GM12878 (cell line): ENCODE measurements around the gene OXTR. TPM values are rescaled to one million over a fixed set of nuclear protein-coding genes. Genes with fewer than 3 reads are reported as not detected.

ENCODE experiments used
- ATAC-seq: fragments of 200-7000 bp; cut with Tn5 transposase; 3 replicates; pipeline ENCODE4 v1.9.1; 2020; ENCODE audit warnings: mild to moderate bottlenecking, moderate library complexity
- BruUV-seq: library from RNA; stranded (reverse); fragments of 400-500 nt; replicated peaks from 2 replicates; lab custom pipeline; 2021; lab: Mats Ljungman, UMichigan
- CTCF ChIA-PET: fragments of 300-600 bp; sonication (Branson Sonifier 250); formaldehyde crosslinking; extraction: SDS; loops from one replicate; lab custom pipeline; 2021; ENCODE audit warnings: inconsistent platforms; lab: Yijun Ruan, JAX
- POLR2A ChIA-PET: fragments of 350-600 bp; formaldehyde crosslinking; extraction: SDS; loops from one replicate; lab custom pipeline; 2021; ENCODE audit warnings: inconsistent platforms; lab: Charles Lee
- RAD21 ChIA-PET: fragments of 300-600 bp; sonication (Branson Sonifier 250); formaldehyde crosslinking; loops from one replicate; lab custom pipeline; 2023; ENCODE audit warnings: antibody characterized with exemption; ENCODE audit not compliant: unreplicated experiment; lab: Charles Lee
- SMC1A ChIA-PET: fragments of 300-600 bp; sonication (Branson Sonifier 250); formaldehyde crosslinking; loops from one replicate; lab custom pipeline; 2023; ENCODE audit not compliant: unreplicated experiment, uncharacterized antibody; lab: Charles Lee
- DNase-seq: peaks from one replicate; pipeline ENCODE4 v3.0.0-alpha.2; 2011; ENCODE audit warnings: low read depth, low spot score
- FAIRE-seq: peaks from 3 replicates; lab custom pipeline; 2011; peaks lifted over from hg19 to GRCh38; lab: Jason Lieb, UNC
- H2AFZ ChIP-seq: 2 replicates; pipeline ENCODE4 v1.6.0; 2011; ENCODE audit warnings: low read depth, low read length, control low read depth; ENCODE audit not compliant: control insufficient read depth
- H3K27ac ChIP-seq: 2 replicates; pipeline ENCODE4 v1.5.1; 2011; ENCODE audit warnings: control low read depth; ENCODE audit not compliant: control insufficient read depth, insufficient read depth
- H3K27me3 ChIP-seq, 2 experiments: replicated peaks in 1 of 2; 2 replicates each; pipeline versions ENCODE4 v1.6.0 to v1.6.1; 2011; ENCODE audit warnings: low read length in 1 of 2; ENCODE audit not compliant: control insufficient read depth in 2 of 2, insufficient read depth in 2 of 2
- H3K36me3 ChIP-seq, 2 experiments: 2 replicates each; pipeline ENCODE4 v1.5.1; 2011; ENCODE audit warnings: low read length in 1 of 2; ENCODE audit not compliant: control insufficient read depth in 2 of 2, insufficient read depth in 2 of 2
- H3K4me1 ChIP-seq: 2 replicates; pipeline ENCODE4 v1.6.1; 2011; ENCODE audit warnings: mild to moderate bottlenecking, low read length, moderate library complexity, mixed read lengths; ENCODE audit not compliant: control insufficient read depth, insufficient read depth
- H3K4me2 ChIP-seq: 2 replicates; pipeline ENCODE4 v1.6.0; 2011; ENCODE audit warnings: control low read depth; ENCODE audit not compliant: control insufficient read depth, insufficient read depth
- H3K4me3 ChIP-seq: fragments of 200-600 bp; sonication (generic); 2 replicates; pipeline ENCODE4 v1.5.1; 2016
- H3K79me2 ChIP-seq: 2 replicates; pipeline ENCODE4 v1.6.0; 2011; ENCODE audit warnings: low read length; ENCODE audit not compliant: control insufficient read depth, insufficient read depth
- H3K9ac ChIP-seq: 2 replicates; pipeline ENCODE4 v1.8.0; 2011; ENCODE audit warnings: low read length, control low read depth, mixed read lengths; ENCODE audit not compliant: control insufficient read depth, insufficient read depth
- H3K9me3 ChIP-seq: replicated peaks from 3 replicates; pipeline ENCODE4 v1.5.1; 2011; ENCODE audit warnings: mild to moderate bottlenecking, low read length; ENCODE audit not compliant: control insufficient read depth, insufficient read depth
- H4K20me1 ChIP-seq: 2 replicates; pipeline ENCODE4 v1.6.0; 2011; ENCODE audit not compliant: control insufficient read depth, insufficient read depth
- ATF7 ChIP-seq: fragments of 450-650 bp; IDR thresholded peaks from 2 replicates; pipeline ENCODE4 v1.6.1; 2016; ENCODE audit warnings: low read depth, mild to moderate bottlenecking
- BACH1 ChIP-seq: fragments of 450-650 bp; IDR thresholded peaks from 2 replicates; pipeline ENCODE4 v1.6.1; 2017; ENCODE audit warnings: mild to moderate bottlenecking, borderline replicate concordance
- CBX3 ChIP-seq: fragments of 200-600 bp; sonication (generic); IDR thresholded peaks from 2 replicates; pipeline ENCODE4 v1.6.1; 2016; ENCODE audit warnings: low read depth, borderline replicate concordance
- CHD1 ChIP-seq: IDR thresholded peaks from 2 replicates; pipeline ENCODE4 v1.6.1; 2012; ENCODE audit warnings: low read depth, low read length, improper control_type of control experiment
- CHD2 ChIP-seq: IDR thresholded peaks from 2 replicates; pipeline ENCODE4 v1.6.1; 2011; ENCODE audit warnings: low read depth, low read length, improper control_type of control experiment, borderline replicate concordance
- DPF2 ChIP-seq: fragments of 450-650 bp; IDR thresholded peaks from 2 replicates; pipeline ENCODE4 v1.6.1; 2017; ENCODE audit warnings: mild to moderate bottlenecking
- E2F4 ChIP-seq: IDR thresholded peaks from 2 replicates; pipeline ENCODE4 v1.6.1; 2012; ENCODE audit warnings: low read depth, low read length, improper control_type of control experiment
- IKZF1 ChIP-seq: fragments of 450-650 bp; conservative IDR thresholded peaks from 2 replicates; pipeline ENCODE4 v1.6.1; 2017; ENCODE audit warnings: antibody characterized with exemption, mild to moderate bottlenecking
- LARP7 ChIP-seq: fragments of 450-650 bp; IDR thresholded peaks from 2 replicates; pipeline ENCODE4 v1.6.1; 2017; ENCODE audit warnings: mild to moderate bottlenecking
- MAX ChIP-seq: IDR thresholded peaks from 2 replicates; pipeline ENCODE4 v1.6.1; 2012; ENCODE audit warnings: low read depth, low read length, improper control_type of control experiment
- MXI1 ChIP-seq: fragments of 150-350 bp; IDR thresholded peaks from 2 replicates; pipeline ENCODE4 v1.6.1; 2011; ENCODE audit warnings: low read depth, mild to moderate bottlenecking, inconsistent platforms, low read length, improper control_type of control experiment
- SKIL ChIP-seq: fragments of 450-650 bp; IDR thresholded peaks from 2 replicates; pipeline ENCODE4 v1.6.1; 2017; ENCODE audit warnings: mild to moderate bottlenecking, low read depth, inconsistent platforms; ENCODE audit not compliant: poor library complexity, severe bottlenecking
- SMAD5 ChIP-seq: IDR thresholded peaks from 2 replicates; pipeline ENCODE4 v1.6.1; 2016; ENCODE audit warnings: antibody characterized with exemption, low read depth
- SMARCA5 ChIP-seq: fragments of 450-650 bp; IDR thresholded peaks from 2 replicates; pipeline ENCODE4 v1.6.1; 2017; ENCODE audit warnings: mild to moderate bottlenecking
- TAF1 ChIP-seq: IDR thresholded peaks from 2 replicates; pipeline ENCODE4 v1.6.1; 2011; ENCODE audit warnings: mild to moderate bottlenecking, low read depth, low read length, borderline replicate concordance
- ZNF217 ChIP-seq: fragments of 450-650 bp; IDR thresholded peaks from 2 replicates; pipeline ENCODE4 v1.6.1; 2017; ENCODE audit warnings: antibody characterized with exemption, mild to moderate bottlenecking
- ZNF687 ChIP-seq: fragments of 450-650 bp; IDR thresholded peaks from 2 replicates; pipeline ENCODE4 v1.6.1; 2017; ENCODE audit warnings: mild to moderate bottlenecking, moderate library complexity
- WGBS: methylation state at CpG from one replicate; pipeline ENCODE4 v1.1.6; 2016; ENCODE audit warnings: low lambda C conversion rate; ENCODE audit not compliant: insufficient replicate concordance, insufficient coverage; ENCODE audit errors: missing lambda C conversion rate; 5-methylcytosine and 5-hydroxymethylcytosine counted together
- in situ Hi-C: fragments of 300-500 bp; cut with MboI; formaldehyde crosslinking; loops from 9 replicates; pipeline ENCODE4 v1.14.3; 2018; ENCODE audit warnings: mixed read lengths
- intact Hi-C: fragments of 100-400 bp; cut with micrococcal nuclease; formaldehyde crosslinking; loops from one replicate; pipeline ENCODE4 v1.14.2; 2022; ENCODE audit not compliant: unreplicated experiment
- polyA plus RNA-seq, 11 experiments: library from polyadenylated mRNA; depleted of rRNA in 4 of 11; unstranded in 6 of 11; stranded (reverse) in 5 of 11; fragments of >200 nt; fragmentation: Nextera tagmentation in 4 of 11; fragmentation: Illumina TruSeq in 1 of 11; extraction: Ambion mirVana in 4 of 11; extraction: Trizol in 1 of 11; gene quantifications; 1 replicate in 1 of 11; 2 replicates in 10 of 11; pipeline versions ENCODE4 v1.2.1 to v1.2.3, GENCODE V29; 2011 to 2016; ENCODE audit warnings: inconsistent platforms in 2 of 11, missing spikeins in 2 of 11, low read depth in 1 of 11
- total RNA-seq, 4 experiments: library from RNA; depleted of rRNA in 3 of 4; stranded (reverse); fragments of >200 nt in 3 of 4; fragmentation: Illumina TruSeq in 1 of 4; extraction: Trizol in 1 of 4; gene quantifications; 2 replicates each; pipeline versions ENCODE4 v1.2.1 to v1.2.3, GENCODE V29; 2013 to 2021

The OXTR gene
- total and polyA plus RNA-seq, 10 of the 15 experiments (the other 5 are each of a cell fraction or from before 2014, with no cell fraction given) = 0.43 to 5.9 (median 2.6) TPM

GRCh38 chr3:8767667-8768363, 1.6 kb downstream of the OXTR start:
- ChIA-PET POLR2A (no interaction called here), CTCF (interaction anchor here (0.9 to 3.2 kb wide), 8 partner anchors 9 to 337 kb away, joined by 3 to 33 read pairs (median 8); no protein-coding TSS in a partner anchor), RAD21 (interaction anchor here (2.4 kb wide), 1 partner anchor 104 kb away, joined by 10 read pairs; no protein-coding TSS in a partner anchor), SMC1A (interaction anchor here (1.5 to 1.9 kb wide), 2 partner anchors 86 to 105 kb away, joined by 4 to 8 read pairs; no protein-coding TSS in a partner anchor)
- peaks cover 0 to 1% of the 10 kb centered on the region in 2 experiments; a peak in 1 of 4 replicates for H3K36me3 ChIP-seq
- peaks cover 14% of the 10 kb centered on the region; the same call in 1 of the 2 replicates for H3K4me1 ChIP-seq
- no peaks in the 10 kb centered on the region for H3K27me3 ChIP-seq
- H3K9me3 ChIP-seq = no peaks in the 10 kb centered on the region
- H3K27ac ChIP-seq = no peak overlapping the region
- H3K79me2 ChIP-seq = peaks cover 4% of the 10 kb centered on the region
- in situ Hi-C loops (no loop called here), intact Hi-C loops (loop anchor here (5.0 kb wide), 2 partner anchors 86 to 189 kb away; no protein-coding TSS in a partner anchor)
- peak; percentile 71 for ATAC-seq
- no peak for FAIRE-seq
- 6% methylated on average over 70 of the region's 74 CpGs for WGBS
- TSS peak; percentile 48 for BruUV-seq
- peak overlapping the region; percentile 83 for H2AFZ ChIP-seq
- H3K9ac ChIP-seq = peak overlapping the region; percentile 36; the same call in 1 of the 2 replicates
- no peak for DNase-seq
- H3K4me3 ChIP-seq = peak overlapping the region; percentile 72; the same call in 1 of the 2 replicates
- H3K4me2 ChIP-seq = peak overlapping the region; percentile 95
- H4K20me1 ChIP-seq = no peaks in the 10 kb centered on the region
- TF ChIP-seq ZNF217 (0 out of 2 replicates have a peak, but pooled peaks have one; percentile 25), LARP7 (peak; percentile 66), SMARCA5 (0 out of 2 replicates have a peak, but pooled peaks have one; percentile 74), CHD1 (no peak), MXI1 (peak; percentile 73), CHD2 (0 out of 2 replicates have a peak, but pooled peaks have one; percentile 7), SMAD5 (no peak), ZNF687 (peak; percentile 6; the same call in 1 of the 2 replicates), SKIL (no peak), IKZF1 (peak; percentile 66), DPF2 (peak; percentile 68), ATF7 (no peak), MAX (peak; percentile 90), BACH1 (no peak), CBX3 (no peak), E2F4 (no peak), TAF1 (no peak)
